ENCODE measurements around the gene PPP1R3F. TPM values are rescaled to one million over a fixed set of nuclear protein-coding genes. Genes with fewer than 3 reads are reported as not detected.
"Not testable (repeated sequence)": the region's sequence is repeated elsewhere in the genome, so short reads cannot be mapped to it uniquely, and the experiment has no call there.

The PPP1R3F gene
- polyA plus RNA-seq, 1 donor from 2014 or later = 21.0 TPM

DNA sequence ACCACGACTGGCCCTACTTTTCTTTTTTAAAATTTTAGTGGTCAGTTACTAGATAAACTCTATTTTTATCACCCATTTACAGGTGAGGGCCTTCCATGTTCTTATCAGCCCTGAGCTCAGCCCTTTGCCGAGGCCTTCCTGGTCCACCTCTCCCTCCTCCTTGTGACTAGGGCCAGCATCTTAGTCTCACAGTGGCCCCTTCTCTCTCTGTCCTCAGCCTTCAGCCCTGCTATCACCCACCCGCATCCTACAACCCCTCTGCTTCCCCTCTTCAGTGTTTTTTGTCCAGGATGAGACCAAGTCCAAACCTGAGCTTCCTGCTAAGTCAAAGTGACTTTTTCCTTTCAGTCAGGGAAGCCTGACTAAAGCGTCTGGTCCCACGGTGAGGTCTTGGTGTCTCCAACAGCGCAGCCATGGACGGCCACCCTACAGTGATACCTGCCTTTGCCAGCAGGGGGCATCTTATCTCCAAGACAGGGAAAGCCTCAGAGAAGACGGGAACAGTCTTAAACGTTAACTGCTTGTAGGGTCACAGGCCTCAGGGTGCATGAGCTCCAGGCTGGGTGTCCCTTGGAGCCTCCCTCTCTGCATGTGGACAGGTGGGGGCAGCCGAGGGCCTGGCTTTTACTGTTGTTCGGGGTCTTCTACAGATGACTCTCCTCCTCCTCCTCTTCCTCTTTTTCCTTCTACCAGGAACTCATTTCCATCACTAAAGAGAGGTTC lies 22.2 kb downstream of the PPP1R3F start:
- Histone ChIP-seq H3K4me2 (ENCODE audit: low read length) (no peak overlapping the region), H3F3A (ENCODE audit: insufficient read depth, low read length, poor library complexity, severe bottlenecking) (no peaks in the 10 kb centered on the region), H3K9me2 (ENCODE audit: insufficient read depth, low read length) (no peaks in the 10 kb centered on the region), H3K79me2 (replicated peaks; ENCODE audit: insufficient read depth, low read length) (no peaks in the 10 kb centered on the region), H3K27ac (ENCODE audit: low read length) (no peak overlapping the region), H3K27me3 (ENCODE audit: insufficient read depth, low read depth, low read length) (no peaks in the 10 kb centered on the region), H3K36me3 (ENCODE audit: insufficient read depth, low read length) (no peaks in the 10 kb centered on the region), H3K9ac (ENCODE audit: low read length) (no peak overlapping the region), H3K9me3 (ENCODE audit: low read length) (no peaks in the 10 kb centered on the region), H3K4me3 (ENCODE audit: low read length) (no peak overlapping the region), H4K20me1 (ENCODE audit: insufficient read depth) (no peaks in the 10 kb centered on the region), H2AFZ (ENCODE audit: low read depth, low read length) (no peak overlapping the region)
- TF ChIP-seq RAD21 (conservative IDR thresholded peaks at IDR 0.05) (peak; percentile 48), SMC3 (conservative IDR thresholded peaks at IDR 0.05; ENCODE audit: poor library complexity) (peak; percentile 42), TAF1 (IDR thresholded peaks at IDR 0.05; ENCODE audit: low read depth) (no peak)
- TF ChIP-seq, protein P1, sequence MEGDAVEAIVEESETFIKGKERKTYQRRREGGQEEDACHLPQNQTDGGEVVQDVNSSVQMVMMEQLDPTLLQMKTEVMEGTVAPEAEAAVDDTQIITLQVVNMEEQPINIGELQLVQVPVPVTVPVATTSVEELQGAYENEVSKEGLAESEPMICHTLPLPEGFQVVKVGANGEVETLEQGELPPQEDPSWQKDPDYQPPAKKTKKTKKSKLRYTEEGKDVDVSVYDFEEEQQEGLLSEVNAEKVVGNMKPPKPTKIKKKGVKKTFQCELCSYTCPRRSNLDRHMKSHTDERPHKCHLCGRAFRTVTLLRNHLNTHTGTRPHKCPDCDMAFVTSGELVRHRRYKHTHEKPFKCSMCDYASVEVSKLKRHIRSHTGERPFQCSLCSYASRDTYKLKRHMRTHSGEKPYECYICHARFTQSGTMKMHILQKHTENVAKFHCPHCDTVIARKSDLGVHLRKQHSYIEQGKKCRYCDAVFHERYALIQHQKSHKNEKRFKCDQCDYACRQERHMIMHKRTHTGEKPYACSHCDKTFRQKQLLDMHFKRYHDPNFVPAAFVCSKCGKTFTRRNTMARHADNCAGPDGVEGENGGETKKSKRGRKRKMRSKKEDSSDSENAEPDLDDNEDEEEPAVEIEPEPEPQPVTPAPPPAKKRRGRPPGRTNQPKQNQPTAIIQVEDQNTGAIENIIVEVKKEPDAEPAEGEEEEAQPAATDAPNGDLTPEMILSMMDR (IDR thresholded peaks at IDR 0.05; ENCODE audit: poor library complexity, severe bottlenecking) = peak; percentile 53

DNA sequence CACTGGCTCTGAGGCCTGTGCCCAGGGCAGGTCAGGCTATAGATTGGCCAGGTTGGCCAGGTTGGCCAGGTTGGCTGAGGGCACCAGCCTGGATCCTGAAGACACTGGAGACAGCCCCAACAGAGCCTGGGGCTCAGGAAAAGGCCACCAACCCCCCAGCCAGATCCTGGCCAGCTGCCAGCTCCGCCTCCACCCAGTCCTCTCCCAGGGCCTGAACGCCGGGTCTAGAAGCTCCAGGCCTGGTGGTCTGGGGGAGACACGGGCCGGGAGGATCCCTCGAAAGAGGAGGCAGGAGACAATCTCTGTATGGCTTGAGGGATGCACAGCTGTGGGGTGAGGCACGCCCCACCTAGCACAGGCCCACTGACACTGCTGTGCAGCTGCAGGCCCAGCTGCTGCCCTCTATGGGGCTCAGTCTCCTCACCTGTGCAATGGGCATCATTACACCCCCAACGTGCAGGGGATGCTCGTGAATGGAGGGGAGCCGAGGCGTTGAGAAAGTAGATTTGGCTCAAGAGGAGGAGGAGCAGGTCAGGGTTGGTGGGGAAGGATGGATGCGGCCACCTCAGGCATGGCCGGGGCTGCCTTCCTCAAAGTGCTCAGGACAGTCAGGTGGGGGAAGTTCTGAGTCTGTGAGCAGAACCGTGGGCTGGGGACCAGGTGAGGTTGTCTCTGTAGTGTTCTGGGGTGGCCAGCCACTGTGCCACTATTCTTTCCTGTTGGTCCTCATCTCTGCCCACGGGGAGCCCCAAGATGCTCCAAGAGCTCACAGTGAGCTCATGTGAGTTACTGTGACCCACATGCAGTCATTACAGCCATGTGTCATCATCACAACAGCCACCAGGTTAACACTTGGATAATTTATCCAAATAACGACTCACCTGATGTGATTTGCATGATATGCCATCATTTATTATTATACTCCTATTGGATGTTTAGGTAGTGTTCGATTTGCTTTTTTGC lies 23.1 kb downstream of the PPP1R3F start:
- H3K9ac ChIP-seq (ENCODE audit: low read length) = no peak overlapping the region
- no peaks in the 10 kb centered on the region for H4K20me1 ChIP-seq (ENCODE audit: insufficient read depth)
- H3K4me2 ChIP-seq (ENCODE audit: low read length) = no peak overlapping the region
- H3K27ac ChIP-seq (ENCODE audit: low read length) = no peak overlapping the region
- no peaks in the 10 kb centered on the region for H3K9me3 ChIP-seq (ENCODE audit: low read length)
- no peaks in the 10 kb centered on the region for H3K36me3 ChIP-seq (ENCODE audit: insufficient read depth, low read length)
- H3K27me3 ChIP-seq (ENCODE audit: insufficient read depth, low read depth, low read length) = no peaks in the 10 kb centered on the region
- H3K79me2 ChIP-seq (replicated peaks; ENCODE audit: insufficient read depth, low read length) = no peaks in the 10 kb centered on the region
- no peak overlapping the region for H2AFZ ChIP-seq (ENCODE audit: low read depth, low read length)
- H3K9me2 ChIP-seq (ENCODE audit: insufficient read depth, low read length) = no peaks in the 10 kb centered on the region
- no peak for TF ChIP-seq RAD21 (conservative IDR thresholded peaks at IDR 0.05)
- TF ChIP-seq SMC3 (conservative IDR thresholded peaks at IDR 0.05; ENCODE audit: poor library complexity) = no peak
- TF ChIP-seq REST (IDR thresholded peaks at IDR 0.05; ENCODE audit: borderline replicate concordance) = no peak
- TF ChIP-seq EP300 (conservative IDR thresholded peaks at IDR 0.05; ENCODE audit: poor library complexity, severe bottlenecking) = no peak
- TF ChIP-seq TAF1 (IDR thresholded peaks at IDR 0.05; ENCODE audit: low read depth) = no peak
- no peak for TF ChIP-seq POLR2AphosphoS5 (IDR thresholded peaks at IDR 0.05)
- no peak for TF ChIP-seq MXI1 (conservative IDR thresholded peaks at IDR 0.05; ENCODE audit: poor library complexity, severe bottlenecking)
- no peak for TF ChIP-seq EZH2 (IDR thresholded peaks at IDR 0.05; ENCODE audit: borderline replicate concordance, insufficient read depth, low read length, poor library complexity, severe bottlenecking)
- TF ChIP-seq, protein P1 (IDR thresholded peaks at IDR 0.05; ENCODE audit: poor library complexity, severe bottlenecking) = no peak
- H3K4me3 ChIP-seq (ENCODE audit: low read length) = no peak overlapping the region
- no peaks in the 10 kb centered on the region for H3F3A ChIP-seq (ENCODE audit: insufficient read depth, low read length, poor library complexity, severe bottlenecking)

GRCh38 chrX:49299293-49299692 lies 29.7 kb downstream of the PPP1R3F start:
- H3K4me2 ChIP-seq (ENCODE audit: low read length); H3K9me3 ChIP-seq (ENCODE audit: low read length); H4K20me1 ChIP-seq (ENCODE audit: insufficient read depth); H3K36me3 ChIP-seq (ENCODE audit: insufficient read depth, low read length); H3K27me3 ChIP-seq (ENCODE audit: insufficient read depth, low read depth, low read length); H3K79me2 ChIP-seq (replicated peaks; ENCODE audit: insufficient read depth, low read length); H2AFZ ChIP-seq (ENCODE audit: low read depth, low read length); H3K9ac ChIP-seq (ENCODE audit: low read length); H3K27ac ChIP-seq (ENCODE audit: low read length); H3F3A ChIP-seq (ENCODE audit: insufficient read depth, low read length, poor library complexity, severe bottlenecking); H3K9me2 ChIP-seq (ENCODE audit: insufficient read depth, low read length); H3K4me3 ChIP-seq (ENCODE audit: low read length): not testable (repeated sequence)

Data from neural cell (in vitro differentiated cells).